22Rv1 (cell line): Measurements from ENCODE around the gene NRXN3.

Experiments used
- ZFX ChIP-seq: fragments of 450-650 bp; IDR thresholded peaks from 2 replicates; pipeline ENCODE4 v1.6.1; 2017; ENCODE audit warnings: antibody characterized with exemption, borderline replicate concordance
- TF ChIP-seq, protein P1 (sequence below): fragments of 450-650 bp; IDR thresholded peaks from 2 replicates; pipeline ENCODE4 v1.5.1; 2017; ENCODE audit warnings: mild to moderate bottlenecking

DNA sequence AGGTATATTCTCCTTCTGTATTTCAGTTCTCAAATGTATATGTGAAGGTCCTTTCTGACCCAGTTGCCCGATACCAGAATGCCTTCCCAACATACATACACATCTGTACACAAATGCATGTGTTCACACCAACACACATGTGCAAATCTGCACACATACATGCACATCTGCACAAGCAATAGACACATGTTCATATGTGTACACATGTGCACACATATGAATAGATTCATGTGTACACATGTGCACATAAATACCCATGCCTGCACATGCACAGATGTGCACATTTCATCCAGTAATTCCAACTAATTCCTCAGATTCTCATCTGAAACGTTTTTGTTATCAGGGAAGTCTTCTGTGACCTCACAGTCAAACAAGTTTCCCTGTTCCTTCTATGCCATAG, 933.6 kb downstream of the NRXN3 start:
- TF ChIP-seq, protein P1, sequence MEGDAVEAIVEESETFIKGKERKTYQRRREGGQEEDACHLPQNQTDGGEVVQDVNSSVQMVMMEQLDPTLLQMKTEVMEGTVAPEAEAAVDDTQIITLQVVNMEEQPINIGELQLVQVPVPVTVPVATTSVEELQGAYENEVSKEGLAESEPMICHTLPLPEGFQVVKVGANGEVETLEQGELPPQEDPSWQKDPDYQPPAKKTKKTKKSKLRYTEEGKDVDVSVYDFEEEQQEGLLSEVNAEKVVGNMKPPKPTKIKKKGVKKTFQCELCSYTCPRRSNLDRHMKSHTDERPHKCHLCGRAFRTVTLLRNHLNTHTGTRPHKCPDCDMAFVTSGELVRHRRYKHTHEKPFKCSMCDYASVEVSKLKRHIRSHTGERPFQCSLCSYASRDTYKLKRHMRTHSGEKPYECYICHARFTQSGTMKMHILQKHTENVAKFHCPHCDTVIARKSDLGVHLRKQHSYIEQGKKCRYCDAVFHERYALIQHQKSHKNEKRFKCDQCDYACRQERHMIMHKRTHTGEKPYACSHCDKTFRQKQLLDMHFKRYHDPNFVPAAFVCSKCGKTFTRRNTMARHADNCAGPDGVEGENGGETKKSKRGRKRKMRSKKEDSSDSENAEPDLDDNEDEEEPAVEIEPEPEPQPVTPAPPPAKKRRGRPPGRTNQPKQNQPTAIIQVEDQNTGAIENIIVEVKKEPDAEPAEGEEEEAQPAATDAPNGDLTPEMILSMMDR, result no peak
- no peak for TF ChIP-seq ZFX
